ENCODE data around the gene SIK3.

Gene SIK3

DNA sequence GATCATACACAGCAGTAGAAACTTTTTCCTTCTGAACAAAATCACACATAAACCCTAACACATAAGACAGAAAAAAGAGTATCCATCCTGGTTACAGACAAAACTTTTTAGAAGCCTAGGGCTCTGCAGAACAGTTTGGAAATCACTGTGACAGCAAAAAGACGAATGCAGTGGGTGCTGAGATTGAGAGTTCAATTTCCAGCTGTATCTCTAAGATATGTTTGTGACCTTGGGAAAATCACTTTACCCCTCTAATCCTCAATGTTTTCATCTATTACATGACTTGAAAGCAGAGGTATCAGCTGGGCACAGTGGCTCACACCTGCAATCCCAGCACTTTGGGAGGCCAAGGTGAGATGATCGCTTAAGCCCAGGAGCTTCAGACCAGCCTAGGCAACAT is 128.5 kb downstream of the SIK3 start:
- no peak for DNase-seq (ENCODE audit: low spot score)

DNA sequence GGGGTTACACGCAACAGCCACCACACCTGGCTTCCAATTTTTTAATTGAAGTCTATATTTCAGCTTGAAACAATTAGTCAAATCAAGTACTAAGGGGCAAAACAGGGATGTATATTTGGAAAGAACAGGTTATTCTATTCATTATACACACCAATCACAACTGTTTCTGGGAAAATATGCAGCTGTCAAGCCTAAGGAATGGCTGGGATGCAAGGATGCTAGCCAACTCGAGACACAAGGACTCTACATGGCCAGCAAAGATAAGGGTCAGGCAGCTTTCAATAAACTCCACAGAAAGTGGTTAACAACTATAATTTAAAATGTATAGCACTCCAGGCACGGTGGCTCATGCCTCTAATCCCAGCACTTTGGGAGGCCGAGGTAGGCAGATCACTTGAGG is 134.0 kb downstream of the SIK3 start:
- no peak for DNase-seq (ENCODE audit: low spot score)

DNA sequence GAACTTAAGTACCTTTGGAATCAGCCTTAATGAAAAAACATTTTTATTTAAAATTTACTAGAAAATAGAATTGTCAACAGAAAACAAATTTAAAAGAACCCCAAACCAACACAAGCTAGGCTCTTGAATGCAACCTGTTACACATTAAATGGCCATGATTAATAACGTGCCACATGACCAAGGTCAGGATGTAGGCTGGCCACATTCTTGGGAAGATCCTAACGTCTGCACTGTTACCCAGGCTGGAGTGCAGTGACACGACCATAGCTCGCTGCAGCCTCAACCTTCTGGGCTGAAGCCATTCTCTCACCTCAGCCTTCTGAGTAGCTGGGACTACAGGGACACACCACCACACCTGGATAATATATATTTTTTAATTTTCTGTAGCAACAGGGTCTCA is 134.4 kb downstream of the SIK3 start:
- DNase-seq (ENCODE audit: low spot score), result no peak

DNA sequence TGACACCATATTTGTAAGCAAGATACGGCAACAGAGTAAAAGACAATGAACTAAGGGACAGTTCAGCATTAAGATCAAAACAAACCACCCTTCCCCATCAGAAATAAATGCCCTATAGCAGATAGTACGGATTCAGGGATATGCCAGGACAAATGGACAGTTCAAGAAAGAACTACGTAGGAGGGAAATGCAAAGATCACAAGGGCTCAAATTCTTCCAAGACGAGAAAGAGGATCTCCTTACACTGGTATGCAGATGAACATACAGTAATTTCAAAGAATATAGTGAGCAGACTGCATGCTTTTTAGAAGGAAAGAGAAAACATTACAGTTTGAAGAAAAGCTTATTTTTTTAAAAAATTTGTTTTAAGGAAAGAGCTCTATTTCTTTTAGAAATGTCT is 136.1 kb downstream of the SIK3 start:
- DNase-seq (ENCODE audit: low spot score), result no peak

DNA sequence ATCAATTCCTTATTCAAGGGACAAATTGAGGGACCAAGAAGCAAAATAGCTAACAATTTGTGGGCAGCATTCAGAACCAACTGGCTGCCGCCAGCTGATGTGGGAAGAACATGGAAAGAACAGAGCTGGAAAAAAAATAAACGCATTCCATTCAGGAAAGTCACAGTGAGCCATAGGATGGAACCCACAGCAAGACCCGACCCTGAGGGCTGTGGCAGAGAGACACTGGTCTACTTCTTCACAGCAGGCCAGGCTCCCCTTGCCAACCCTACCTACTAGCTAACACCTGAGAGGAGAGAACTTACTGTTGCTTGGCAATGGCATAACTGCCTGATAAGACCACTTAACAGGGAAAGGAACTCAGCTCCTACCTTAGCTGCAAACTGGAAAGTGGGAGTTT is 137.3 kb downstream of the SIK3 start:
- DNase-seq (ENCODE audit: low spot score), result peak; percentile 83

DNA sequence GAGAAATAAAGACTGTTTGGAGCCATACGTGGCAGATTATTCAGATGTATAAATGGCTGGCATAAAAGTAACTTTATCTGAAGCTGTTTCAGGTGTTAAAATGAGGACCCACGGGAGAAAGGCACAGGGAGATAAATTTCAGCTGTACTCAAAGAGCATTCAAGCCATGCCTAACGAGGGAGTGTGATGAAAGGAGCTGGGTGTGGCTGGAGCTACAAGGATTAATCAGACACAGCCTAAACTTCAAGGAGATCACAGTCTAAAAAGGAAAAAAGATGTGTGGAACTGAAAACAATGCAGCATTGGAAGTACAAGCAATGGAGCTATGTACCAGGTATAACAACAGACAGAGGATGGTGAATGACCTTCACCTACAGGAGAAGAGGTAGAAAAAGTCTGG is 140.0 kb downstream of the SIK3 start:
- peak; percentile 50 for DNase-seq (ENCODE audit: low spot score)

GRCh38 chr11:116955949-116956348 is 142.3 kb downstream of the SIK3 start:
- no peak for DNase-seq (ENCODE audit: low spot score)

DNA sequence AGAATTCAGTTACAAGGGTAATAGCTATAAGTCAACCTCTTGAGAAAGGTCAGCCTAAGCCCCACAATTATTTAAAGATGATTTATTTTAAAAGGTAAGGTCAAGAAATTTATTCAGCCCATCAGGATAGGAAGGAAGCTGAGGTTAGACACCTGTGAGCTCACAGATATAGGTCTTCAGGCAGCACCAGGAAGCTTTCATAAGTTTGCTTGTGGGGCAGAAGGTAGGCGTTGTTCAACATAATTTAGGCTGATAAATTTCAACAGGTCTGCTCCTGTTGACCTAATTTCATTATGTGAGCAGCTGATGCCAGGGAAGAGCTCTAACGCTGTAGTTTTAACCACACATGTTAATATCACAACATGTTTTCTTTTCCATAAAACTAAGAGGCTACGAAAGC is 142.7 kb downstream of the SIK3 start:
- no peak for DNase-seq (ENCODE audit: low spot score)

DNA sequence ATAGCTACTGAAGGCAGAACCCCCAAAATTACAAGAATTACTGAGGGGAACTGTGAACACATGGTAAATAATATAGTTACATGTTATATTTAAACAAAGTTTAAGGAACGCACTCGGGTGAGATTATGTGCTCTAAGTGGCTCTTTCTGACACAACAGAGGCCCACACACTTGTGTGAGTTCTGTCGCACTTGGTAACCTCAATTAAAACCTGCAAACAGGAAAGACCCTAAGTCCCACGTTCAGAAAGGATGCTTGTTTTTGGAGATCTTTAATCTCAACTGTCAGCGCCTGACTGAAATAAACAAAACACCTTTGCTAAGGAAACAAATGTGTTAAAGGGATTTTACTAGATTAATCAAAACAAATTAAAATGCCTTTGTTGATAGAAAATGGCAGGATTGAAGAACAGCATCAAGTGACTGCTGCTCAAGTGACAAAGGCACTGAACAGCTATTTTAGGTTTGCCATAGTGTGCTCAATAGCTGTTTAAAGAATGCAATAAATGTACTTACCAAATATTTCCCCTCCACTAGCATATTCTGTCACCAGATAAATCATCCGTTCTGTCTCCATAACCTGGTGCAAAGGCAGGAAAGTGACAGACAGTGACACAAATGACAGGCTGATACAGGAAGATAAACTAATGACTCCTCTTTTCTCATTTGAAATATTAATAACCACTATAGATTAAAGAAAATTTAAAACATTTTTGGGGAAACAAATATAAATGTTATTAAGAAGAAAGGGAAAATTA is 144.5 kb downstream of the SIK3 start:
- DNase-seq (ENCODE audit: low spot score), result no peak

DNA sequence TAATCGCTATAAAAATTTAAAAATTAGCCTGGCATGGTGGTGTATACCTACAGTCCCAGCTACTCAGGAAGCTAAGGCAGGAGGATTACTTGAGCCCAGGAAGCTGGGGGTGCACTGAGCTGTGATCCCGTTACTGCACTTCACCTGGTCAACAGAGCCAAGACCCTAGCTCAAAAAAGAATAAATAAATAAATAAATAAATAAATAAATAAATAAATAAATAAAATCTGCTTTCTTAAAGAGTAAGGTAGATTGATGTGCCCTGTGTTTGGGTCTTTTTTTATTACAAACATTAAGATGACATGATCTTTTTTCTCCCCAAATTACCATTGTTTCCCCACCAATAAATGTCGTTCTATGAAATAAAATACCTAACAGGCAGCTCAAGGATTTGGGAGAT is 146.5 kb downstream of the SIK3 start:
- no peak for DNase-seq (ENCODE audit: low spot score)

GRCh38 chr11:116950210-116950609 is 148.0 kb downstream of the SIK3 start:
- no peak for DNase-seq (ENCODE audit: low spot score)

DNA sequence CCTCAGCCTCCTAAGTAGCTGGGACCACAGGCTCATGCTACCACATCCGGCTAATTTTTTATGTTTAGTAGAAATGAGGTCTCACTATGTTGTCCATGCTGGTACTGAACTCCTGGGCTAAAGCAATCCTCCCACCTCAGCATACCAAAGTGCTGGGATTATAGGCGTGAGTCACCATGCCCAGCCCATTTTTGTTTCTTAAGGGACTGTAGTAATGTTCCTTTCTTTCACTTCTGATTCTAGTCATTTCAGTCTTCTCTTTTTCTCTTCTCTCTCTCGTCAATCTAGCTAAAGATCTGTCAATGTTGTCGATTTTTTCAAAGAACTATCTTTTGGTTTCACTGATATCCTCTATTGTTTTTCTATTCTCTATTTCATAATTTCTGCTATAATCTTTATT is 149.8 kb downstream of the SIK3 start:
- DNase-seq (ENCODE audit: low spot score), result no peak

GRCh38 chr11:116946414-116946813 is 151.8 kb downstream of the SIK3 start:
- DNase-seq (ENCODE audit: low spot score), result no peak

- no peak for DNase-seq (ENCODE audit: low spot score)
Observed at GRCh38 chr11:116939499-116939898, 158.7 kb downstream of the SIK3 start.

DNA sequence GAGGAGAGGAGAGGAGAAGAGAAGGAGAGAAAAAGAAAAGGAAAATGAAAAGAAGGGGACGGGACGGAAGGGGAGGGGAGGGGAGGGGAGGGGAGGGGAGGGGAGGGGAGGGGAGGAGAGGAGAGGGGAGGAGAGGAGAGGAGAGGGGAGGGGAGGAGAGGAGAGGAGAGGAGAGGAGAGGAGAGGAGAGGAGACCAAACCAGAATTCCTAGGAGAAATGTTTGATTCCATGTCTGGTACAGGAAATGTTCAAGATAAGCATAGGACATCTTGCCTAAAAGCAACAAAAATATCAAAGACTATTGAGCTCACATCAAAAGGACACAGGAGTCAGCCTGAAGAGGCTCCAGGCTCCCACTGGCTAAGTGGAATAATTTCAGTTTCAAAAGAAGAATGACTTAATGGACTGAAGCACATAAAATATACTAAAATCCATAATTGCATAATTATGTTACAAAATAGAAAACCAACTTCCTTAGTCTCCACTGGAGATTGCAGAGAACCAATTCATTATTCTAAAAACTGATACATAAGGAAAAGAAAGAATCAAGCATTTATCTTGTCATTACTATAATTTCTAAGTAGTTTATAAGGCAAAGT is 159.7 kb downstream of the SIK3 start:
- DNase-seq (ENCODE audit: low spot score), result no peak

DNA sequence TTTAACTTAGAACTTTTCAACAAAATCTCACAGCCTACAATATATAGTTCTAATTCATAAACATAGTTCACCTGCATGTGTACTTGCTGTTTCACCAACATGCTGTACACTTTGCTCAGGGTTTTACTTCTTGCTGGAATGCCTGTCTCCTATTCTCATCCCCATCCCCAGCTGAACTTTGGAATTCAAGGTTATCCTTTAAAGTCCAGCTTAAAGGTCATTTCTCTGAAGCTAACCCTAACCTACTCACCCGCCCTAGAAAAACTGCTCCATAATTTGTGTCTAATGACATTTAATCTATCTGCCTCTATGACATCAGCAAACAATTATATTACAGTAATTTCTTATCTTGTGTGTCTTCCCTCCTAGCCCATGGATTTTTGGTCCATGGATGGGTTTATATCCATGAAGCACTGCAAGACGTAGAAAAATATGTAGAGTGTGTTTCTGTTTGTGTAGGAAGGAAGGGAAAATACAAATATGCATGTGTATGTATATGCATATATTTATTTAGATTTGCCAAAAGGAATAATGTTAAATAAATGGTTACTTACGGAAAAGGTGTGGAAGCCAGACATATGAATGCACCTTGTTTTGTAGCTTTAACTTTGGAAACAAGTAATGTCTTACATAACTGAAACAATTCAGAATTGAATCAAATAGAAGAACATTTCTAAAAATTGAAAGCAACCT is 161.3 kb downstream of the SIK3 start:
- no peak for DNase-seq (ENCODE audit: low spot score)

- DNase-seq (ENCODE audit: low spot score), result no peak
Observed at GRCh38 chr11:116935514-116935913, 162.7 kb downstream of the SIK3 start.

GRCh38 chr11:116935089-116935488 is 163.1 kb downstream of the SIK3 start:
- DNase-seq (ENCODE audit: low spot score), result no peak

- DNase-seq (ENCODE audit: low spot score), result no peak
Observed at GRCh38 chr11:116933961-116934360, 164.3 kb downstream of the SIK3 start.

DNA sequence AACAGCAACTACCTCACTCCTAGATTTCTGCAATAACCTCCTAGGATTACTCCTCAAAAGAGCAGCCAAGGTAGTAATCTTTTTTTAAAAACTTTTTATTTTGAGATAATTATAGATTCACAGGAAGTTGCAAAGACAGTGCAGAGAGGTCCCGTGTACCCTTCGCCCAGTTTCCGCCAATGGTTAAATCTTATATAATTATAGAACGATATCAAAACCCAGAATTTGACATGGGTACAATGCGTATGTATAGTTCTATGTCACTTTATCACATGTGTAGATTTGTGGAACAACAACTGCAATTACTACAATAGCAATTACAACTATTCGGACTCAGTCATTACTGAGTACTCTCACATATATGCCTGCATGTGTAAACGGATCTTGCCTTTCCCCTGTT is 166.0 kb downstream of the SIK3 start:
- DNase-seq (ENCODE audit: low spot score), result no peak

GRCh38 chr11:116931206-116931953 is 166.8 kb downstream of the SIK3 start:
- peak; percentile 38 for DNase-seq (ENCODE audit: low spot score)

GRCh38 chr11:116930586-116930985 is 167.6 kb downstream of the SIK3 start:
- no peak for DNase-seq (ENCODE audit: low spot score)

DNA sequence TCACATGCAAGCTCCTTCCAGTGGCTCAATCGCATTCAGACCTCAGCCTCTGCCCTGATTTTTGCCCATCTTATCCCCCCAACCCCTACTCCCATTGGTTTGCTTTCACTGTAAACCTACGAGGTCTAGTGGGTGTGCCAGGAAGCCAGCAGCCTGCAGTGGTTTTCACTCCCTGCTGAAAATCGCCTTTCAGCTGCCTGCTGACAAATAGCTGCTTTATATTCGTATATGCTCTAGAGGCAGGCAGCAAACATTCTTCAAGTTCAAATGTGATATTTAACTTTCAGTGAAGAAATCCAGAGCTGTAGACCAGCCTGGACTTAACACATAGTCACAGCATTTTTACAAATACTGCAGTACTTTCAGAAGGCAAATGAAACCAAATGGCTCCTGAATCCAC is 168.1 kb downstream of the SIK3 start:
- DNase-seq (ENCODE audit: low spot score), result peak; percentile 33
